Calu3 (cell line): ENCODE data around the gene SPHKAP. TPM values are rescaled to one million over a fixed set of nuclear protein-coding genes. Genes with fewer than 3 reads are reported as not detected.

Experiments used
- BruUV-seq: library from RNA; stranded (reverse); fragments of 400-500 nt; replicated peaks from 2 replicates; lab custom pipeline; 2021; lab: Mats Ljungman, UMichigan
- CTCF ChIA-PET: fragments of 300-600 bp; sonication (Branson Sonifier 250); formaldehyde crosslinking; loops from one replicate; lab custom pipeline; 2022; ENCODE audit warnings: antibody characterized with exemption; lab: Charles Lee
- DNase-seq: peaks from one replicate; pipeline ENCODE4 v3.0.0; 2022
- H3K27ac Mint-ChIP-seq: one replicate; pipeline ENCODE4 v1.8.0; 2022; ENCODE audit warnings: mixed read lengths; ENCODE audit not compliant: unreplicated experiment
- H3K27me3 Mint-ChIP-seq: one replicate; pipeline ENCODE4 v1.8.0; 2022; ENCODE audit warnings: mixed read lengths; ENCODE audit not compliant: unreplicated experiment
- H3K36me3 Mint-ChIP-seq: one replicate; pipeline ENCODE4 v1.8.0; 2022; ENCODE audit warnings: mild to moderate bottlenecking, moderate library complexity, mixed read lengths; ENCODE audit not compliant: insufficient read depth, unreplicated experiment
- H3K4me1 Mint-ChIP-seq: one replicate; pipeline ENCODE4 v1.8.0; 2022; ENCODE audit warnings: mild to moderate bottlenecking, low read depth, mixed read lengths; ENCODE audit not compliant: unreplicated experiment
- H3K4me3 Mint-ChIP-seq: one replicate; pipeline ENCODE4 v1.8.0; 2022; ENCODE audit warnings: mild to moderate bottlenecking, low read depth, moderate library complexity, mixed read lengths; ENCODE audit not compliant: unreplicated experiment
- H3K9me3 Mint-ChIP-seq: one replicate; pipeline ENCODE4 v1.8.0; 2022; ENCODE audit warnings: low read depth, mixed read lengths; ENCODE audit not compliant: unreplicated experiment
- intact Hi-C: fragments of 100-400 bp; cut with micrococcal nuclease; formaldehyde crosslinking; loops from one replicate; pipeline ENCODE4 v1.10.0; 2022; ENCODE audit not compliant: unreplicated experiment
- total RNA-seq: library from RNA; stranded (reverse); gene quantifications from 2 replicates; pipeline ENCODE4 v1.2.3, GENCODE V29; 2022
- TF ChIP-seq, protein P1 (sequence below): fragments of 200-600 bp; IDR thresholded peaks from one replicate; pipeline ENCODE4 v1.8.0; 2022; ENCODE audit warnings: antibody characterized with exemption; ENCODE audit not compliant: unreplicated experiment

Gene SPHKAP
- total RNA-seq, 1 experiment from 2014 or later = not detected

DNA sequence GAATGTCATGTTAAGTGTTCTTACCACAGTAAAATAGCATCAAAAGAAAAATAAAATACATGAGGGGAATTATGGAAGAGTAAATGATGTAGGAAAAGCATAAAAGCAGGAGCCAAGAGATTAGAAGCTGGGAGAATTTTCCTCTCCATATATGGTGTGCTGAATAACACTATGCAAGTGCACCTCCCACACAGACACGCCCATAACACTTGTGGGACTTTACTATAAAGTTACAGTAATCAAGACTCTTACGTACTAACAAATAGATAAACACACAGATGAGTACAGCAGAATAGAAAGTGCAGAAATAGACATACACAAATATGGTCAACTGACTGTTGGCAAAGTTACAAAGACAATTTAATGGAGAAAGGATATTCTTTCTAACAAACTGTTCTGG lies 16.0 kb upstream of the SPHKAP start:
- no peaks in the 10 kb centered on the region for H3K4me1 Mint-ChIP-seq
- H3K9me3 Mint-ChIP-seq = peaks cover 6% of the 10 kb centered on the region
- CTCF ChIA-PET = no interaction called here
- no TSS peak for BruUV-seq
- no peak overlapping the region for H3K4me3 Mint-ChIP-seq
- intact Hi-C loops = no loop called here
- H3K27me3 Mint-ChIP-seq = no peaks in the 10 kb centered on the region
- DNase-seq = no peak
- TF ChIP-seq, protein P1, sequence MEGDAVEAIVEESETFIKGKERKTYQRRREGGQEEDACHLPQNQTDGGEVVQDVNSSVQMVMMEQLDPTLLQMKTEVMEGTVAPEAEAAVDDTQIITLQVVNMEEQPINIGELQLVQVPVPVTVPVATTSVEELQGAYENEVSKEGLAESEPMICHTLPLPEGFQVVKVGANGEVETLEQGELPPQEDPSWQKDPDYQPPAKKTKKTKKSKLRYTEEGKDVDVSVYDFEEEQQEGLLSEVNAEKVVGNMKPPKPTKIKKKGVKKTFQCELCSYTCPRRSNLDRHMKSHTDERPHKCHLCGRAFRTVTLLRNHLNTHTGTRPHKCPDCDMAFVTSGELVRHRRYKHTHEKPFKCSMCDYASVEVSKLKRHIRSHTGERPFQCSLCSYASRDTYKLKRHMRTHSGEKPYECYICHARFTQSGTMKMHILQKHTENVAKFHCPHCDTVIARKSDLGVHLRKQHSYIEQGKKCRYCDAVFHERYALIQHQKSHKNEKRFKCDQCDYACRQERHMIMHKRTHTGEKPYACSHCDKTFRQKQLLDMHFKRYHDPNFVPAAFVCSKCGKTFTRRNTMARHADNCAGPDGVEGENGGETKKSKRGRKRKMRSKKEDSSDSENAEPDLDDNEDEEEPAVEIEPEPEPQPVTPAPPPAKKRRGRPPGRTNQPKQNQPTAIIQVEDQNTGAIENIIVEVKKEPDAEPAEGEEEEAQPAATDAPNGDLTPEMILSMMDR = no peak
- no peaks in the 10 kb centered on the region for H3K36me3 Mint-ChIP-seq
- H3K27ac Mint-ChIP-seq = no peak overlapping the region

DNA sequence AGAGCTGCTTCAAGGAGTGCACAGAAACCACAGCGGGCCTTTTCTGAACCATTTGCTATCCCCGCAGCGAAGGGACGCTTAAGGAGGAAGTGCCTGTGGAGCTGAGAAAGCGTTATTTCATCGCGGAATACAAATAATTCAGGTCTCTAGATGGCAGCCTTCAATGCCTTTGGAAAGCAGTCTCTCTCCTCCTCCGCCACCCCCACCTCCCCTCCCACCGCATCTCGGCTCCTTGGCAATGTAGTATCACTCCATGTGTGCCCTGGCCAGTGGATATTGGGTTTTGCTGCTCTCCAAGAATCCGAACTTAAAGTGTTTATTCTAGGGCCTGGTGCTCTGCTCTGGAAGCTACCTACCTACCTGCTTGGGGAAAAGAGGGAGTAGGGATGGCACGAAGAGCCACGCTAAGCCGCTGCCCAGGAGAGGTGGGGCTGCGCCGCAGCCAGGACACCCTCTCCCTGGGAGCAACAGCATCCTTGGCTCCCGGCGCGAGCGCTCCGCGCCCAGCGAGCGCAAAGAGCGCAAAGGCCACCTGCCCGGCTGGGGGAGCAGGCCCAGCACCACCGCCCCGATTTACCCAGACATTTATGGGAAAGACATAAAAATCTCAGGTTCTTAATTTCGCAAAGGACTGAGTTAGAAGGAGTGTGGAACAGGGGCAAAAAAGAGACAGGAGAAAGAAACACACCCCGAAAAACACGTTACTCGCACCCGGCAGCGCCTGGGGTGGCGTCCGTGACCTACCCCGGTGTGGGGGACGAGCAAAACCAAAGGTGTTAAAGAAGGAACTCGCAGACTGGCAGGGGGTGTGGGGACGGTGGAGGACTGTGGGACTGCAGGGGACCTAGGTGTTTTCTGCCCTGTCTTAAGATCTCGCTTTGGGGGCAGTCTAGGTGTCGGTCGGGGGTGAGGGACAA lies 1.0 kb downstream of the SPHKAP start:
- Mint-ChIP-seq H3K9me3 (peaks cover 9% of the 10 kb centered on the region), H3K27me3 (no peaks in the 10 kb centered on the region), H3K36me3 (no peaks in the 10 kb centered on the region), H3K4me3 (no peak overlapping the region), H3K4me1 (no peaks in the 10 kb centered on the region), H3K27ac (no peak overlapping the region)
- CTCF ChIA-PET = no interaction called here
- no peak for DNase-seq
- BruUV-seq = no TSS peak
- intact Hi-C loops = no loop called here
- TF ChIP-seq, protein P1 = no peak

DNA sequence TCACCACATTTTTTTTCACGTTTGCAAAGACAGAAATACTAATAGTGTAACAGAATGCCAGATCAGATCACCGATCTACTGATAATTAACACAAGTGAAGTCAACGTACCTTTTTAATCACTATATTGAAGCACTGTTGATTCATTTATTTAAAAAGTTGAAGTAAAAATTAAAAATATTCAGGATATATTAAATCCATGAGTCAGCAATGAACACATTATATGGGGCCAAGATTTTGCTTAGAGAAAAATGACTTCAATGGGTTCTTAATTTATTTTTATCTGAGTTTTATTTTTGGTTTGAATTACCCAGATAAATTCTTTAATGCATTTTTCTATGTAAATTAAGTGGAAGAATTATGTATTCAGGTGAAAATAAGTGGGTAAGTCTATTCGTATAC lies 14.2 kb downstream of the SPHKAP start:
- intact Hi-C loops = no loop called here
- Mint-ChIP-seq H3K4me1 (no peaks in the 10 kb centered on the region), H3K27me3 (no peaks in the 10 kb centered on the region), H3K27ac (no peak overlapping the region), H3K4me3 (no peak overlapping the region), H3K9me3 (no peaks in the 10 kb centered on the region), H3K36me3 (no peaks in the 10 kb centered on the region)
- TF ChIP-seq, protein P1 = no peak
- DNase-seq = no peak
- no TSS peak for BruUV-seq
- CTCF ChIA-PET = no interaction called here

DNA sequence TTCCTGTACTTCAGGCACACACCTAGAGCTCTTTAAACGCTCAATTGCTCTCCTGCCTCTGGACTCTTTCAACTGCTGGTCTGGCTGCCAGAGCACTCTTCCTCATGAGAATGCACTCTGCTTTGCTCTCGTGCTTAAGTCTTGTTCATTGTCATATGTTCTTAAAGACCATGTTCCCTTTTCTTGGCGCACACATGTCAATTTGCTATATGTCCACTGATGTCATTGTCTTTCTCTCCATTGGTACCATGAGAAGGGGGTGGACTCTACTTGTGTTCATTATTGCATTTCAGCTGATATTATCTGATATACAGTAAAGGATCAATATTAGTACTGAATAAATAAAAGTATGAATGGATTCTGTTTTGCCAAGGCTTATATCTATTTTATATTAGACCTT lies 16.8 kb downstream of the SPHKAP start:
- Mint-ChIP-seq H3K36me3 (no peaks in the 10 kb centered on the region), H3K4me3 (no peak overlapping the region), H3K27ac (no peak overlapping the region), H3K9me3 (peaks cover 8% of the 10 kb centered on the region), H3K27me3 (no peaks in the 10 kb centered on the region), H3K4me1 (no peaks in the 10 kb centered on the region)
- no peak for DNase-seq
- no TSS peak for BruUV-seq
- CTCF ChIA-PET = no interaction called here
- intact Hi-C loops = no loop called here
- TF ChIP-seq, protein P1 = no peak
